ENCODE results near the gene DBNDD2.

The DBNDD2 gene

GRCh38 chr20:45419188-45420091, 11.4 kb downstream of the DBNDD2 start:
- DNase-seq, result peak; percentile 90 to 98

DNA sequence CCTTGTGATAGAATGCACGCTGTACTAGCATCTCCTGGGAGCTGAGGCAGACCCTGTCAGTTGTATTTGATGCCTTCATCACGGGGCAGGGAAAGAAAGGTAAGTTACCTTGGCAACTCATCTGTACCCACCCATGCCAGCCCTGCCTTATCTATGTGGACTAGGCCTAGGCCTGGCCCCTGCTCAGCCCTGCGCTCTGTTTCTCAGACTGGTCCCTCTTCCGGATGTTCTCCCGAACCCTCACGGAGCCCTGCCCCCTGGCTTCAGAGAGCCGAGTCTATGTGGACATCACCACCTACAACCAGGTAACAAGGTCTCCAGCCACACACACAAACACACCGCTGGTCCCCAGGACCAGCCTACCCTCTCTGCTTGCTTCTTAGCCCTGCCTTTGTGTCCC, 12.0 kb downstream of the DBNDD2 start:
- no peak for DNase-seq

DNA sequence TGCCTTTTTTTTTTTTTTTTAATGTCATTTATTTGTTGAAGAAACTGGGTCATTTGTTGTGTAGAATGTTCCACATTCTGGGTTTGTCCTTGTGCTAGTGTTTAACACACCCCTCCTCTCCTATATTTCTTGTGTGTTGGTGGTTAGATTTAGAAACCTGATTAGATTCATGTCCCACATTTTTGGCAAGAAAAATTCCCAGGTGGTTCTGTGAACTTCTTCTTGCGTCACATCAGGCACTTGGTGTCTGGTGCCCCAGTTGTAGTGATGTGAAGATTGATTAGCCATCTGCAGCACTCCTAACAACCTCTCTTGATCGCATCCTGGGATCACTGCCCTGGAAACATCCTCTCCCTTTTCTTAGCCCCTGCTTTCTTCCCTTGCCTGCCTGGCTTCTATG, 15.6 kb downstream of the DBNDD2 start:
- DNase-seq, result no peak

DNA sequence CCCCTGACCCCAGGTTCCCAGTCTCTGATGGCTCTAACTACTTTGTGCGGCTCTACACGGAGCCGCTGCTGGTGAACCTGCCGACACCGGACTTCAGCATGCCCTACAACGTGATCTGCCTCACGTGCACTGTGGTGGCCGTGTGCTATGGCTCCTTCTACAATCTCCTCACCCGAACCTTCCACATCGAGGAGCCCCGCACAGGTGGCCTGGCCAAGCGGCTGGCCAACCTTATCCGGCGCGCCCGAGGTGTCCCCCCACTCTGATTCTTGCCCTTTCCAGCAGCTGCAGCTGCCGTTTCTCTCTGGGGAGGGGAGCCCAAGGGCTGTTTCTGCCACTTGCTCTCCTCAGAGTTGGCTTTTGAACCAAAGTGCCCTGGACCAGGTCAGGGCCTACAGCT, 17.5 kb downstream of the DBNDD2 start:
- no peak for DNase-seq

- no peak for DNase-seq
Measured at GRCh38 chr20:45426320-45427016, 18.4 kb downstream of the DBNDD2 start.

GRCh38 chr20:45427236-45428149, 19.4 kb downstream of the DBNDD2 start:
- DNase-seq, result no peak

DNA sequence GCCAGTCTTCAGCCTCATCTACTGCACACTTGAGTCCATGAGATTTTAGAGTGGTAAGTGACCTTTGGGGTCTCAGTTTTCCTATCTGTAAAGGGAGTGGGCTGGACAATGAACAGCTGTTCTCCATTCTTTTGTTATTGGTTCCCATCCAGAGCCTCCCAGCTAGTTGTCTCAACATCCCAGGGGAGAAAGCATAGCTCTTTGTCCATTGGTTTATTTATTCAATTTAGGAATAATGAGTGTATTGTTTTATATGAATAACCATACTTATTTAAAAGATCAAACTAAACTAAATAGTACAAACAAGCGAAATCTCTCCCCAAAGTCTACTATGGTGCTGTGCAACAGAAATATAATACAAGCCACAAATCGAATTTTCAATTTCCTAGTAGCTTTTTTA, 21.5 kb downstream of the DBNDD2 start:
- DNase-seq, result no peak

GRCh38 chr20:45432294-45432693, 24.2 kb downstream of the DBNDD2 start:
- DNase-seq, result no peak

DNA sequence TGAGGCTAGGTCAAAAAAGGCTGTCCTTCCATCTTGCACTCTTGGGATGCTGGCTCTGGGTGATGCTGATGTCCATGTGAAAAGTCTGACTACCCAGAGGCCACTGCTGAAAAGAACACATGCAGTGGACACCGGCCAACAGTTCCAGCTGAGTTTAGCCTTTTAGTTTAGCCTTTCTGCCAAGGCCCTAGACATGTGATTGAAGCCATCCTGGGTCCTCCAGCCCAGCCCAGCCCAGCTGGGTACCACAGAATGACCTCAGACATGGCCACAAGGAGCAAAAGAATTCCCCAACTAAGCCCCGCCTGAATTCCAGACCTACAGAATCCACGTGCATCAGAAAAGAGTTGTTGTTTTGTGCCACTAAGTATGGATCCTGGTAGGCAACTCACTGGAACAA, 25.2 kb downstream of the DBNDD2 start:
- DNase-seq, result no peak

- no peak for DNase-seq
Measured at GRCh38 chr20:45433976-45434375, 25.9 kb downstream of the DBNDD2 start.

DNA sequence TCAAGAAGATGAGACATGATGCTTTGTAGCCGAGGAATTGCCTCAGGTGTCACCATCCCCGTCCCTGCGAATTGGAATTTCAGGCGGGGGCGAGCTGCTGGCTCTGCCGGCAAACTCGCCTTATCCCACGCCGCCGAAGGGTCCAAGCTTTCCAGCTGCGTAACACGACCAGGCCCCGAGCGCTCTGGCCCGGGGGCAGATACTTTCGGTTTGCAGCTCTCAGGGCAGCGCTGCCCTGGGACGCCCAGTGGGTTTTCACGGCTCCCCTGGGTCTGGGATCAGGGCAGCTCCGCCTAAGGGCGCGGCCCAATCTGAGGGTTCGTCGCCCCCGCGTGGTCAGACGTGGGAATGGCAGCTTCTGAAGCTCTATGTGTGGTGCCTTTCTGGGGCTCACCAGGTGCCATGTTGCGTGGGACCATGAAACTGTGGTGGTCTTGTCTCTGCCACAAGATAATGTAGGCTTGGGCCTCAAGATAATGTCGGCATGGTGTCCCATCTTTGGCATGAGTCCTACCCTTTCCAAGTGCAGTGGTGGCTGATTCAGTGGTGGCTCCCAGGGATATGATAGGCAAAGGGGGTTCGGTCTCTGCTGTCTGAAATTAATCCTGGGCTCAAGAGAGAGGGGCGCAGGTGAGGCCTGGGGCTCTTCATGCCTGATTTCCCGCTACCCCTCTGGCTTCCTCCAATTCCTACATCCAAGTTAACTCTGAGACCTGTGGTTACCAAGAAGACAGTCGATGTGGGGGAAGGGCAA, 28.8 kb downstream of the DBNDD2 start:
- DNase-seq, result peak; percentile 83 to 91

DNA sequence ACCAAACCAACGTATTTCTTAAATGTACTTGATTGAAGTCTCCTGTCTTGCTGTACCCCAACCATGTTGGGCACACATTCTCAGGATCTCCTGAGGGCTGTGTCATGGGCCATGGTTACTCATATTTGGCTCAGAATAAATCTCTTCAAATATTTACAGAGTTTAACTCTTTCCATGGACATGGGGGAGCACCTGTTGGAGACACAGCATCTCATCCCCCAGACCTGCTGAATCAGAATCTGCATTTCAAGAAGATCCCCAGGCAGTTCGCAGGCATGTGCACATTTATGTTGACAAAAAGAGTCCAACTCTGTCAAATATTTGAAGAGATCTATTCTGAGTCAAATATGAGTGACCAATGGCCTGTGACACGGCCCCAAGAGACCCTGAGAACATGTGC, 32.3 kb downstream of the DBNDD2 start:
- DNase-seq, result no peak

DNA sequence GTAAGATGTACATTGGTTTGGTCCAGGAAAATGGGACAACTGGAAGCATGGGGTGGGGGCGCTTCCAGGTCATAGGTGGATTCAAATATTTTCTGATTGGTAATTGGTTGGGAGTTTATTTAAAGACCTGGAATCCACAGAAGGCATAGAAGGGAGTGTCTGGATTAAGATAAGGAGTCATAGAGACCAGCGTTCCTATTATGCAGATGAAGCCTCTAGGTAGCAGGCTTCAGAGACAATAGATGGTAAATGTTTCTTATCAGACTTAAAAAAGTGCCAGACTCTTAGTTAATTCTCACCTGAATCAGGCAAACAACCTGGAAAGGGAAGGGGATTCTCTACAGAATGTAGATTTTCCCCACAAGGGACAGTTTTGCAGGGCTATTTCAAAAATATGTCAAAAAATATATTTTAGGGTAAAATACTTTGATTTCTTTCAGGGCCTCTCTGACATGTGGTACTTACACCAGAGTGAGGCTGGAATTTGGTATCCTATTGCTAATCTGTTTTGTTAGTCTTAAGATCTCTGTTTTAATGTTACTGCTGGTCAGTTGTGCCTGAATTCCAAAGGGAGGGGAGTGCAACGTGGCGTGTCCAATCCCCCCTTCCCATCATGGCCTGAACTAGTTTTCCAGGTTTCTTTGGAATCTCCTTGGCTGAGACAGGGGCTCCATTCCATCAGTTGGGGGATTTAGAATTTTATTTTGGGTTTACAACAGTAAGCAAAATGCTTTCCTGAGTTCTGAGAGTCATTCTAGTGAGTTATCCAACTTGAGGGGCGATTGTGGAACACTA, 33.0 kb downstream of the DBNDD2 start:
- no peak for DNase-seq

GRCh38 chr20:45441746-45442145, 33.7 kb downstream of the DBNDD2 start:
- DNase-seq, result no peak

GRCh38 chr20:45444050-45444449, 36.0 kb downstream of the DBNDD2 start:
- DNase-seq, result no peak

DNA sequence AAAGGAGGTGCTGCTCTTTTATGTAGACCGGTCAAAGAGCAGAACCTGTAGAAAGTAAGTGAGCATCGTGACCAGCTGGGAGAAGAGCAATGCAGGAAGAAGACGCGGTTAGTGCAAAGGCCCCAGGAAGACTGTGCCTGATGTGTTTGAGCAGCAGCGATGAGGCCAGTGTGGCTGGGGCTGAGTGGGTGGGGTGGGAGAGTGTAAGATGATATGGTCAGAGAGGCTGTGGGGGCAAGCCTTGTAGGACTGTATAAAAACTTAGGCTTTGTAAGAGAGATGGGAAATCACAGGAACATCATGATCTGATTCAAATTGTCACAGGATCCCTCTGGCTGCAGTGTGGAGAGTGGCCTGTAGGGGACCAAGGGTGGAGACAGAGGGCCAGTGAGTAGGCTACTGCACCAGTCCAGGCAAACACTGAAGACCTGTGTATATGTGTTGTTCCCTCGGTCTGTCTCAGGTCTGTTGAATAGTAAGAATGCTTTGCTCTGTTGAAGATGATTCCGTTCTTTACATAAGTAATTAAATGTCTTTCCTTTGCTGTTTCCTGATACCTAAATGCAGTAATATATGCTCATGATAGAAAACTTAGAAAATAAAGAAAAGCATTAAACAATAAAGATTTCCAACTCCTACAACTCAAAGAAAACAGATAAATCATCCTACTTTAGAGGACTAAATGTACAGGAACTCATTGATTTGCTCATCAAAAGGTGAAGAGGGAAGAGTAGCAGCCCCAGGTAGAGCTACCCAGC, 37.9 kb downstream of the DBNDD2 start:
- peak in 1 of 2 experiments; percentile 15 for DNase-seq

DNA sequence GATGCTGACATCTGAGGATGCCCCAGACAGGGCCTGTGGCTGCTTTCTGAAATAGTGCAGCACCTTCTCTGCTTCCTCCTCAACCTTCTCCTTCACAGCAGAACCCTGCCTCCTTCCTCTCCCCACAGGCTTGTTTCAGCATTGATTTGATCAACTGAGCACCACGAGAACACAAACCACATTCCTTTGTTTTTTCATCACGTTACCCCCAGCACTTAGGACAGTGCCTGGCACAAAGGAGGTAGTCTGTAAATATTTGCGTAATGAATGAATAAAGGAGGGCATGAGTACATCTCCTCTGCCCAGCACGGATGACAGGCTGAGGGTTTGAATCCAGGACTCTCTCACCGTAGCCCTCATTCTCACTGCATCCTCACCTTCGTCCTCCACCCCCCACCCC, 40.2 kb downstream of the DBNDD2 start:
- no peak for DNase-seq

- no peak for DNase-seq
Measured at GRCh38 chr20:45449528-45449927, 41.4 kb downstream of the DBNDD2 start.

- peak; percentile 44 to 56 for DNase-seq
Measured at GRCh38 chr20:45450097-45450818, 42.2 kb downstream of the DBNDD2 start.

DNA sequence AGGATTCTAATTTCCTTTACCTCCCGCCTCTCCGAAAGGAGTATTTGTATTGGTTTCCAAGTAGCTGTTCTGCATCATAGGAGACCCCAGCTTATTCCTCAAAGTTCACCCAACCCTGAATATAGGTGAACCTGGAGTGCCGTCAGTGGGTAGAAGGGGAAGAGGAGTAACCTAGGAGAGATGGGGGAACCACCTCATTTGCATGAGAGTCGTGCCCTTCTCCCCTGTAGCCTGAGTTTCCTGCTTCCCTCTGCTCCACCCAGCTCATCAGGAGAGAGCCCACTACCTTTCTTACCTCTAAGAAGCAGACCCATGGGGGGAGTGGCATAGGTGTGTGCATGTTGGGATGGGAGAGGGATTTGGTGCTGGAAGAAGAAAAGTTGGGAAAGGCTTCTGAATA, 44.1 kb downstream of the DBNDD2 start:
- no peak for DNase-seq

All from NCI-H2081 (cell line).